ENCODE measurements around the gene ZBTB34. TPM values are rescaled to one million over a fixed set of nuclear protein-coding genes. Genes with fewer than 3 reads are reported as not detected.

ZBTB34 gene
- total RNA-seq, 4 donors from 2014 or later, result 10.8 to 15.9 (median 13.0) TPM

GRCh38 chr9:126838895-126839294, 21.5 kb upstream of the ZBTB34 start:
- Histone ChIP-seq H3K27ac (peak overlapping the region; percentile 60), H3K36me3 (peaks cover 24% of the 10 kb centered on the region), H3K27me3 (no peaks in the 10 kb centered on the region), H3K4me3 (no peak overlapping the region), H3K4me1 (peaks cover 26% of the 10 kb centered on the region), H3K9me3 (no peaks in the 10 kb centered on the region)
- TF ChIP-seq CTCF (IDR thresholded peaks at IDR 0.05) (no peak), POLR2A (IDR thresholded peaks at IDR 0.05) (no peak), POLR2AphosphoS5 (IDR thresholded peaks at IDR 0.05) (no peak), EP300 (IDR thresholded peaks at IDR 0.05) (no peak)
- no peak for DNase-seq (ENCODE audit: low spot score in 2 of 2)
- 69% methylated on average over 12 of the region's 12 CpGs for WGBS

- Histone ChIP-seq H3K27ac (no peak overlapping the region), H3K4me3 (no peak overlapping the region), H3K9me3 (no peaks in the 10 kb centered on the region), H3K36me3 (peaks cover 21% of the 10 kb centered on the region), H3K4me1 (peaks cover 30% of the 10 kb centered on the region), H3K27me3 (no peaks in the 10 kb centered on the region)
- no peak for DNase-seq (ENCODE audit: low spot score in 2 of 2)
- WGBS, result 81% methylated on average over 8 of the region's 8 CpGs
- TF ChIP-seq POLR2AphosphoS5 (IDR thresholded peaks at IDR 0.05) (no peak), POLR2A (IDR thresholded peaks at IDR 0.05) (no peak), CTCF (IDR thresholded peaks at IDR 0.05) (no peak), EP300 (IDR thresholded peaks at IDR 0.05) (no peak)
Measured at GRCh38 chr9:126839301-126839700, 21.1 kb upstream of the ZBTB34 start.

- DNase-seq (ENCODE audit: low spot score in 2 of 2), result no peak
- Histone ChIP-seq H3K27ac (no peak overlapping the region), H3K4me3 (no peak overlapping the region), H3K27me3 (no peaks in the 10 kb centered on the region), H3K36me3 (peaks cover 3% of the 10 kb centered on the region), H3K4me1 (peaks cover 33% of the 10 kb centered on the region), H3K9me3 (no peaks in the 10 kb centered on the region)
- WGBS, result 96% methylated on average over 9 of the region's 13 CpGs
- TF ChIP-seq CTCF (IDR thresholded peaks at IDR 0.05) (no peak), POLR2A (IDR thresholded peaks at IDR 0.05) (no peak), POLR2AphosphoS5 (IDR thresholded peaks at IDR 0.05) (no peak), EP300 (IDR thresholded peaks at IDR 0.05) (no peak)
Measured at GRCh38 chr9:126842220-126842842, 18.1 kb upstream of the ZBTB34 start.

- H3K27ac ChIP-seq, result no peak overlapping the region
- H3K9me3 ChIP-seq, result no peaks in the 10 kb centered on the region
- no peaks in the 10 kb centered on the region for H3K27me3 ChIP-seq
- TF ChIP-seq CTCF (IDR thresholded peaks at IDR 0.05) (no peak), EP300 (IDR thresholded peaks at IDR 0.05) (no peak), POLR2AphosphoS5 (IDR thresholded peaks at IDR 0.05) (no peak), POLR2A (IDR thresholded peaks at IDR 0.05) (no peak)
- peaks cover 2% of the 10 kb centered on the region for H3K36me3 ChIP-seq
- DNase-seq (ENCODE audit: low spot score in 2 of 2), result no peak
- 68% methylated on average over 10 of the region's 10 CpGs for WGBS
- H3K4me3 ChIP-seq, result no peak overlapping the region
- peaks cover 27% of the 10 kb centered on the region for H3K4me1 ChIP-seq
Measured at GRCh38 chr9:126842977-126843799, 17.3 kb upstream of the ZBTB34 start.

GRCh38 chr9:126844085-126844484, 16.4 kb upstream of the ZBTB34 start:
- TF ChIP-seq CTCF (IDR thresholded peaks at IDR 0.05), result no peak
- no peak for TF ChIP-seq POLR2AphosphoS5 (IDR thresholded peaks at IDR 0.05)
- no peak for TF ChIP-seq EP300 (IDR thresholded peaks at IDR 0.05)
- no peak for TF ChIP-seq POLR2A (IDR thresholded peaks at IDR 0.05)
- 30% methylated on average over 5 of the region's 5 CpGs for WGBS
- H3K4me3 ChIP-seq, result no peak overlapping the region
- H3K36me3 ChIP-seq, result no peaks in the 10 kb centered on the region
- no peaks in the 10 kb centered on the region for H3K27me3 ChIP-seq
- H3K9me3 ChIP-seq, result no peaks in the 10 kb centered on the region
- no peak overlapping the region for H3K27ac ChIP-seq
- peaks cover 18% of the 10 kb centered on the region for H3K4me1 ChIP-seq
- DNase-seq (ENCODE audit: low spot score in 2 of 2), result no peak
